ENCODE data around the gene DHRS1.

The DHRS1 gene

DNA sequence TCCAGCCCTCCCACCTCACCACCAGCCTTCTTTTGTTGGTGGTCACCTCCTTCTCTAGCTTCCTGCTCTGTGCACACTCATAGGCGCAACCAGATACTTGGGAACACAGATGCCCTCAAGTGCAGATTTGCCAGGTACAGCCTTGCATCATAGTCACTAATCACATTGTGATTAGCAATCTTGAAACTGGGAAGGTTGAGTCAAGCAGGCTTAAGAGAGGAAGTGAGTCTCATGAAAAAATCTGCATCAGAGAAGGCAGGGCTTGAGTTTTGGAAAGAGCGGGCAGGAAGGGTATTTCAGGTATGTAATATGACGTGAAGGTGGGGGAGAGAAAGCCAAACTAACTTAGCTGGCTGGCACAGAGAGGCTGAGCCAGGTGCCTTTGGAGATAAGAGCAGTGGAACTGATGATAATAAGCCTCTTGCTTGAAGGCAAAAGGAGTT, 25.5 kb downstream of the DHRS1 start:
- no peak overlapping the region for H3K27ac ChIP-seq (ENCODE audit: low read depth, low read length)
- no peaks in the 10 kb centered on the region for H3K9me3 ChIP-seq (ENCODE audit: low read length)
- H3K27me3 ChIP-seq (ENCODE audit: control insufficient read depth in 1 of 2, insufficient read depth in 2 of 2, low read length in 2 of 2), result no peaks in the 10 kb centered on the region
- peaks cover 9% of the 10 kb centered on the region for H3K4me1 ChIP-seq (ENCODE audit: insufficient read depth, low read length)
- H3K9ac ChIP-seq (ENCODE audit: low read length), result no peak overlapping the region
- no peak overlapping the region for H3K4me3 ChIP-seq (ENCODE audit: low read depth in 1 of 2, low read length in 2 of 2)
- peaks cover 3% of the 10 kb centered on the region for H3K36me3 ChIP-seq (ENCODE audit: insufficient read depth, low read length)

DNA sequence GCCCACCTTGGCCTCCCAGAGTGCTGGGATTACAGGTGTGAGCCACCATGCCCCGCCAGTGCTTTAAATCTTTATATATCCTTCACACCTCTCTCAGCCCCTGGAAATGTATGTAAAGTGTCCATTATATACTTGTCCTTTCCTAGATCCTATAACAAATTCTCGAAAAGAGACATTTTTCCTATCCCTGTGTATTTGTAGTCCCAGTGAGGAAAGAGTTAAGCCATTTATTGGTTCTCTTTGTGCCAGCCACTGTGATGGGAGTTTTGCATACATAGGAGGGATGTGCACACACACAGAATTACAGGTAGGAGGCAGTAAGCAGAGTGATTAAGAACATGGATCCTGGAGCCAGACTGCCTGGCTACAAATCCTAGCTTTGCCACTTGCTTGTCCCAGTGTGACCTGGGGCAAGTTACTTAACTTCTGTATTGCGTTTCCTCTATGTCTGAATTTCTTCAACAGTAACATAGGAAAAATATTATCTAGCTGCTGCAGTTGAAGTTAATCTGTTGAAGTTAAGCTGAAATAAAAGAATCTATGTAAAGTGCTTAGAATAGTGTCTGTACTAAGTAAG, 26.1 kb downstream of the DHRS1 start:
- H3K9ac ChIP-seq (ENCODE audit: low read length), result no peak overlapping the region

DNA sequence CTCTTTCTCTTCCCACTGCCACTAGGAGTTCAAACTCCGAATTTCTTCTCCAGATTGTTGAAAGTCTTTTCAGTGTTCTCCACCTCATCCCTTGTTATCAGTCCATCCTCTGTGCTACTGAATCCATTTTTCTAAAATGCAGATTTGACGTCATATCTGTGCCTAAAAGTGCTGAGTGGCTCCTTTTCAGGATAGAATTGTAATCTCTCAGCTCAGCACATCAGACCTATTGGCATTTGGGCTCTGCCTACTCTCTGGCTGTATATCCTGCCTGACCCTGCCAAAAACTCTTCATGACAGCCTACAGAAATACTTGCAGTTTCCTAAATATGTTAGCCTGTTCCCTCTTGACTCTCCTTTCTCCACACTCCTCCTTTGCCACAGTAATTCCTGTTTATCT, 27.1 kb downstream of the DHRS1 start:
- Histone ChIP-seq H3K27me3 (ENCODE audit: control insufficient read depth in 1 of 2, insufficient read depth in 2 of 2, low read length in 2 of 2) (no peaks in the 10 kb centered on the region), H3K4me1 (ENCODE audit: insufficient read depth, low read length) (peaks cover 9% of the 10 kb centered on the region), H3K9ac (ENCODE audit: low read length) (no peak overlapping the region), H3K27ac (ENCODE audit: low read depth, low read length) (no peak overlapping the region), H3K4me3 (ENCODE audit: low read depth in 1 of 2, low read length in 2 of 2) (no peak overlapping the region), H3K9me3 (ENCODE audit: low read length) (no peaks in the 10 kb centered on the region), H3K36me3 (ENCODE audit: insufficient read depth, low read length) (peaks cover 3% of the 10 kb centered on the region)

More for the DNA sequence above, 26.1 kb downstream of the DHRS1 start:
- Histone ChIP-seq H3K9me3 (ENCODE audit: low read length) (no peaks in the 10 kb centered on the region), H3K36me3 (ENCODE audit: insufficient read depth, low read length) (peaks cover 3% of the 10 kb centered on the region), H3K27me3 (ENCODE audit: control insufficient read depth in 1 of 2, insufficient read depth in 2 of 2, low read length in 2 of 2) (no peaks in the 10 kb centered on the region), H3K27ac (ENCODE audit: low read depth, low read length) (no peak overlapping the region), H3K4me1 (ENCODE audit: insufficient read depth, low read length) (peaks cover 9% of the 10 kb centered on the region), H3K4me3 (ENCODE audit: low read depth in 1 of 2, low read length in 2 of 2) (no peak overlapping the region)

DNA sequence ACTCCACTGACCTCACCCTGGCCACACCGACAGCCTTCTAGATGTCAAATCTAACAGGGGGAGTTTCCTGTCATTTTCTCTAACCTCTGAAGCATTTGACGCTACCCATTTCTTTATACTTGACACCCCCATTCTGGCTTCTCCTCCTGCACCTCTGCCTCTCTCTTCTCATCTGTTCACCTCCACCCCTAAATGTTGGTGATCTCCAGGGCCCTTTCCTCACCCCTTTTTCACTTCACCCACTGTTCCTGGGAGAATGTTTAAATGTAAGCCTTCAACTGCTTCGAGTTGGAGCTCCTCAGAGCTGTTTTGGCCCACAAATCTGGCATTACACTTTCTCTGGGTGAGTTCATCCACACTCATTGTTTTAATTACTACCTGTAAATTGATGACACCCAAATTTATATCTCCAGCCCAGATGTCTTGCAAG, 27.7 kb downstream of the DHRS1 start:
- Histone ChIP-seq H3K9me3 (ENCODE audit: low read length) (no peaks in the 10 kb centered on the region), H3K36me3 (ENCODE audit: insufficient read depth, low read length) (peaks cover 3% of the 10 kb centered on the region), H3K4me3 (ENCODE audit: low read depth in 1 of 2, low read length in 2 of 2) (peak overlapping the region; percentile 88), H3K9ac (ENCODE audit: low read length) (peak overlapping the region; percentile 90), H3K27ac (ENCODE audit: low read depth, low read length) (peak overlapping the region; percentile 99), H3K4me1 (ENCODE audit: insufficient read depth, low read length) (peaks cover 9% of the 10 kb centered on the region), H3K27me3 (ENCODE audit: control insufficient read depth in 1 of 2, insufficient read depth in 2 of 2, low read length in 2 of 2) (no peaks in the 10 kb centered on the region)

DNA sequence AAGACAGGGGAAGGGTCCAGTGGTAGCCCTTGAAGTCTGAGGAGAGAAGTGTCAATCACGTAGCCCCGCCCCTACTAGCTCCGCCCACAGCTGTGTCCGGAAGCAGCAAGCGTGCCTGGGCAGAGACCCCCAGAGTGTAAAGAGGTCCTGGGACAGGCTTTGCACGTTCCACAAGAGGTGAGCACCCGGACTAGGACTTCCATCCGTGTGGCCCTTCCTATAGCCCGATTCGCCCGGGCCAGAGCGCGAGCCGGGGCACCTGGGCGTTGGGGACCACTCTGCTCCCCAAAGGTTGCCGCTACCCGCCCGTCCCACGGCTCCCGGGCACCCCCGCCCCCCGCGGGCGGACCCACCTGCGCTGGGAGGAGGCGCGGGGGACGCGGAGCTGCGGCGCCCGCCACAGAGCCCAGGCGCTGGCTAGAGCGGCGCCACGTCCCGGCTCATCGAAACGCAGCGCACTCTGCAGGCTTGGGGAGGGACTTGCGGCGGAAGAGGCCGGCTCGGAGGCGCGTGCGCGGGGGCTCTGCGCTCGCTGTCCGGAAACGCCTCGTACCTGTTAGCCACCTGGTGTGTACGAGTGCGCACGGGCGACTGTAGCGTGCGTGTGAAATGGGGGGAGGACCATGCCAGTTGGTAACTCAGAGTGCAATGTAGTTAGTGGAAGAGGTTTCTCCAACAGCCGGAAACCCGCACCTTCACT, 28.3 kb downstream of the DHRS1 start, which contains the start of gene RABGGTA:
Gene RABGGTA, minus strand, starts transcription at position 464 of the 700 bp plus-strand sequence. CDS start 482 bp downstream, outside the sequence.
- Histone ChIP-seq H3K4me3 (ENCODE audit: low read depth in 1 of 2, low read length in 2 of 2) (peak within 1 kb of the TSS; percentile 88), H3K27me3 (ENCODE audit: control insufficient read depth in 1 of 2, insufficient read depth in 2 of 2, low read length in 2 of 2) (no peaks in the 10 kb centered on the region), H3K27ac (ENCODE audit: low read depth, low read length) (peak within 1 kb of the TSS; percentile 99), H3K36me3 (ENCODE audit: insufficient read depth, low read length) (peaks cover 3% of the 10 kb centered on the region), H3K4me1 (ENCODE audit: insufficient read depth, low read length) (peaks cover 9% of the 10 kb centered on the region), H3K9me3 (ENCODE audit: low read length) (no peaks in the 10 kb centered on the region), H3K9ac (ENCODE audit: low read length) (peak within 1 kb of the TSS; percentile 90)

DNA sequence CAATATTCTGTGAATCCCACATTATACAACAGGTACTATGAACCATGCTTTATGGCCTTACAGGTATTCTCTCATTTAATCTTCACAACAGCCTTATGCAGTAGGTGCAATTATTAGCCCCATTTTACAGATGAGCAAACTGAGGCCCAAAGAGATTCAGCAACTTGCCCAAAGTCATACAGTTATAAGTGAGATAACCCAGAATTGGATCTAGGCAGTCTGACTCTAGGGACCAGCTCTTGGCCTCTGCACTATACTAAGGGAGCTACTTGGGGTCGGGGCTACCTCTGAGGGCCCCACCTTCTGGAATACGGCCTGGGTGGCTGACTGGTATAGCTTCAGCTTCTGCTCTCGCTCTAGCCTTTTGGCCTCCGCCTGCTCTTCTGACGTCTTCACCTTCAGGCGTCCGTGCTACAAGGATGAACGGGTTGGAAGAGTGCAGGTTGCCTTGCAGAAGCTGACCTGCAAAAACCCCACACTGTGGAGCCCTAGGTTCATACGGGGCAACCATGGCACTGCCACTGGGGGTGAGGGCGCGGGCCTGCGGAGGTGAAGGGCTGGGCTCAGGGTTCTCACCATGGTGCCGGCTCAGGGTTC, 28.9 kb downstream of the DHRS1 start:
- Histone ChIP-seq H3K36me3 (ENCODE audit: insufficient read depth, low read length) (peaks cover 3% of the 10 kb centered on the region), H3K9me3 (ENCODE audit: low read length) (no peaks in the 10 kb centered on the region), H3K4me1 (ENCODE audit: insufficient read depth, low read length) (peaks cover 9% of the 10 kb centered on the region), H3K4me3 (ENCODE audit: low read depth in 1 of 2, low read length in 2 of 2) (peak overlapping the region; percentile 88), H3K27ac (ENCODE audit: low read depth, low read length) (peak overlapping the region; percentile 99), H3K9ac (ENCODE audit: low read length) (peak overlapping the region; percentile 90), H3K27me3 (ENCODE audit: control insufficient read depth in 1 of 2, insufficient read depth in 2 of 2, low read length in 2 of 2) (no peaks in the 10 kb centered on the region)

GRCh38 chr14:24269910-24270536, 29.6 kb downstream of the DHRS1 start:
- Histone ChIP-seq H3K27ac (ENCODE audit: low read depth, low read length) (no peak overlapping the region), H3K4me3 (ENCODE audit: low read depth in 1 of 2, low read length in 2 of 2) (no peak overlapping the region), H3K4me1 (ENCODE audit: insufficient read depth, low read length) (peaks cover 9% of the 10 kb centered on the region), H3K9ac (ENCODE audit: low read length) (no peak overlapping the region), H3K9me3 (ENCODE audit: low read length) (no peaks in the 10 kb centered on the region), H3K36me3 (ENCODE audit: insufficient read depth, low read length) (peaks cover 3% of the 10 kb centered on the region), H3K27me3 (ENCODE audit: control insufficient read depth in 1 of 2, insufficient read depth in 2 of 2, low read length in 2 of 2) (no peaks in the 10 kb centered on the region)

GRCh38 chr14:24269368-24269767, 30.2 kb downstream of the DHRS1 start:
- Histone ChIP-seq H3K36me3 (ENCODE audit: insufficient read depth, low read length) (peaks cover 3% of the 10 kb centered on the region), H3K4me3 (ENCODE audit: low read depth in 1 of 2, low read length in 2 of 2) (no peak overlapping the region), H3K9ac (ENCODE audit: low read length) (no peak overlapping the region), H3K27me3 (ENCODE audit: control insufficient read depth in 1 of 2, insufficient read depth in 2 of 2, low read length in 2 of 2) (no peaks in the 10 kb centered on the region), H3K27ac (ENCODE audit: low read depth, low read length) (no peak overlapping the region), H3K4me1 (ENCODE audit: insufficient read depth, low read length) (peaks cover 9% of the 10 kb centered on the region), H3K9me3 (ENCODE audit: low read length) (no peaks in the 10 kb centered on the region)

DNA sequence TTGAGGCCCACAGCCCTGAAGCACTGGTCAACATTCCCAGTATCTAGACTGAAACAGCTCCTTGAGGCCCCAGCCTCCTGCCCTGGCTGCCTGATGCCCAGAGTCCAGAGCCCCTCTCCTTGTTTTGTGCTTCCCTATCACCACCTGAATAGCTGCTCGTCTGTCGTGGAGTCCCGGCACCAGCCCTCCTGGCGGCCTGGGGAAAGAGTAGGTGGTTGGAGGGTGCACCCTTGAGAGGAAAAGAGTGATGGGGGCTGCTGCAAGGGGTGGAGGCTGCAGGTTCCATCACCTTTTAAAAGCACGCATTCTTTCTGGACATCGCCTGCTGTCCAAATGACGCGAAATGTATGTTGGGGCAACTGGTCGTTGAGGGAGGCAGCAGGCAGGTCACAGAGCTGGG, 31.4 kb downstream of the DHRS1 start:
- Histone ChIP-seq H3K9me3 (ENCODE audit: low read length) (no peaks in the 10 kb centered on the region), H3K9ac (ENCODE audit: low read length) (no peak overlapping the region), H3K36me3 (ENCODE audit: insufficient read depth, low read length) (peaks cover 3% of the 10 kb centered on the region), H3K4me1 (ENCODE audit: insufficient read depth, low read length) (peaks cover 9% of the 10 kb centered on the region), H3K27me3 (ENCODE audit: control insufficient read depth in 1 of 2, insufficient read depth in 2 of 2, low read length in 2 of 2) (no peaks in the 10 kb centered on the region), H3K4me3 (ENCODE audit: low read depth in 1 of 2, low read length in 2 of 2) (no peak overlapping the region), H3K27ac (ENCODE audit: low read depth, low read length) (no peak overlapping the region)

DNA sequence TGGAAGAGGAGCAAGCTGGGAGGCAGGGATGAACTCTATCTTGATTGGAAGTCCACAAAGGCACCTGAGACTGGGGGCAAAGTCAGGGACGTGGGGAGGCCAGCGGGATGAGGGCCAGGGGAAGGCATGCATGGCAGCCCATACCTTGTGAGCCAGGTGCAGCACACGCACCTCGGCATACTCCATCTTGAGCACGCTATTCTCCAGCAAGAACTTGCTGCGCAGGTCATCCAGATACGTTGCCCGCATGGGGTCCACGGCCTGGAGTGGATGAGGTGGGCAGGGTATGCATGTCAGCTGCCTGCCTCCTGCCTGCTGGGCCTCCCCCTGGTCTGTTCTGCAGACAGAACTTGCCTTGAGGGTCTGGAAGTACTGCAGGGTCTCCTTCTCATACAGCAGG, 32.1 kb downstream of the DHRS1 start:
- H3K9me3 ChIP-seq (ENCODE audit: low read length), result no peaks in the 10 kb centered on the region
- H3K4me3 ChIP-seq (ENCODE audit: low read depth in 1 of 2, low read length in 2 of 2), result no peak overlapping the region
- no peak overlapping the region for H3K9ac ChIP-seq (ENCODE audit: low read length)
- H3K27ac ChIP-seq (ENCODE audit: low read depth, low read length), result no peak overlapping the region
- H3K36me3 ChIP-seq (ENCODE audit: insufficient read depth, low read length), result peaks cover 3% of the 10 kb centered on the region
- no peaks in the 10 kb centered on the region for H3K27me3 ChIP-seq (ENCODE audit: control insufficient read depth in 1 of 2, insufficient read depth in 2 of 2, low read length in 2 of 2)
- H3K4me1 ChIP-seq (ENCODE audit: insufficient read depth, low read length), result peaks cover 9% of the 10 kb centered on the region
